Gastroesophageal sphincter (tissue), 4 donors: Measurements from ENCODE around the gene DIO3. TPM values are rescaled to one million over a fixed set of nuclear protein-coding genes. Genes with fewer than 3 reads are reported as not detected.

Experiments used
- ATAC-seq: fragments of 150-250 bp; one replicate; pipeline ENCODE4 v1.9.1; 2016; ENCODE audit warnings: mild to moderate bottlenecking, moderate library complexity
- H3K27ac ChIP-seq, 4 donors: fragments of 200-600 bp; sonication (generic) in 3 of 4; 1 replicate in 3 of 4; 2 replicates in 1 of 4; pipeline ENCODE4 v1.5.1; 2016 to 2019
- H3K27me3 ChIP-seq: fragments of 200-600 bp; sonication (generic); one replicate; pipeline ENCODE4 v1.5.1; 2019
- H3K36me3 ChIP-seq, 2 donors: fragments of 200-600 bp; sonication (generic); one replicate each; pipeline ENCODE4 v1.5.1; 2019; ENCODE audit warnings: control low read depth in 1 of 2
- H3K4me1 ChIP-seq, 3 donors: fragments of 200-600 bp; sonication (generic); 1 replicate in 2 of 3; 2 replicates in 1 of 3; pipeline ENCODE4 v1.5.1; 2016 to 2019; ENCODE audit warnings: control low read depth in 2 of 3
- H3K4me3 ChIP-seq, 2 donors: fragments of 200-600 bp; sonication (generic); one replicate each; pipeline ENCODE4 v1.5.1; 2019; ENCODE audit warnings: mild to moderate bottlenecking in 1 of 2, moderate library complexity in 1 of 2
- H3K9me3 ChIP-seq, 3 donors: fragments of 200-600 bp; sonication (generic); one replicate each; pipeline ENCODE4 v1.5.1; 2017 to 2019; ENCODE audit warnings: control low read depth in 2 of 3
- EP300 ChIP-seq: sonication (generic); formaldehyde crosslinking; IDR thresholded peaks from one replicate; pipeline ENCODE4 v1.6.1; 2017; ENCODE audit warnings: antibody characterized with exemption, mild to moderate bottlenecking
- POLR2A ChIP-seq, 2 donors: fragments of 450-650 bp; IDR thresholded peaks; one replicate each; pipeline ENCODE4 v1.6.1; 2017; ENCODE audit warnings: antibody characterized with exemption in 2 of 2, mild to moderate bottlenecking in 2 of 2, moderate library complexity in 1 of 2
- POLR2AphosphoS5 ChIP-seq: sonication (generic); formaldehyde crosslinking; IDR thresholded peaks from one replicate; pipeline ENCODE4 v1.6.1; 2017; ENCODE audit warnings: antibody characterized with exemption
- WGBS, 2 donors: methylation state at CpG; one replicate each; pipeline ENCODE4 v1.1.5; 2018; ENCODE audit warnings: low coverage in 1 of 2; 5-methylcytosine and 5-hydroxymethylcytosine counted together
- total RNA-seq, 4 donors: library from RNA; depleted of rRNA; stranded (reverse); fragments of >200 nt; gene quantifications; one replicate each; pipeline ENCODE4 v1.1.0, GENCODE V29; 2016
- TF ChIP-seq, protein P1 (sequence below), 4 experiments: fragments of 200-600 bp in 2 of 4; fragments of 450-650 bp in 2 of 4; sonication (generic) in 1 of 4; IDR thresholded peaks; one replicate each; pipeline ENCODE4 v1.5.1; 2017 to 2019; ENCODE audit warnings: antibody characterized with exemption in 4 of 4, mild to moderate bottlenecking in 2 of 4, moderate library complexity in 2 of 4

The DIO3 gene
- 1 to 10 TPM in 2 of 4 donors, under 1 TPM in 2; 0.52 to 2.6 (median 1.2) TPM for total RNA-seq

DNA sequence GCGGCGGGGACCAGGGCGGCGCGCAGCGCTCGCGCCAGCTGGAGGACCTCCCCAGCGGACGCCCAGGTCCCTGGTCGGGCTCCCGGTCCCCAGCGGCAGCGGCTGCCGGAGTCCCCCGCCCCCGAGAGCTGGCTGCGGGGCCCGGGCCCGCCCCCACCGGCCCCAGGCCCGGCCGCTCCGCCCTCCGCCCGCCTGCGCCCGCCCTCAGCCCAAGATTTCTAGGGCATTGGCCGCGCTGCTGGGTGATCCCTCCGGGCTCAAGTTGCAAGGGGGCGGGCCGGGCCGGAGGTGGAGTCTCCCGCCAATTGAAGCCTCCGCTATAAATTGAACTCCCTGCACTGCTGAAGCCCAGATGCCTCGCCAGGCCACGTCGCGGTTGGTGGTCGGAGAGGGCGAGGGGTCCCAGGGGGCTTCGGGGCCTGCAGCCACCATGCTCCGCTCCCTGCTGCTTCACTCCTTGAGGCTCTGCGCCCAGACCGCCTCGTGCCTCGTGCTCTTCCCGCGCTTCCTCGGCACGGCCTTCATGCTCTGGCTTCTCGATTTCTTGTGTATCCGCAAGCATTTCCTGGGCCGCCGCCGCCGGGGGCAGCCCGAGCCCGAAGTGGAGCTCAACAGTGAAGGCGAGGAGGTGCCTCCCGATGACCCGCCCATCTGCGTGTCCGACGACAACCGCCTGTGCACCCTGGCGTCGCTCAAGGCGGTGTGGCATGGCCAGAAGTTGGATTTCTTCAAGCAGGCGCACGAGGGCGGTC lies at the start of gene DIO3:
TSS of gene DIO3 (plus strand) at position 351 of the 752 bp plus-strand sequence.
- H3K4me3 ChIP-seq, result peak within 1 kb of the TSS in 1 of 2 donors; percentile 63
- H3K4me1 ChIP-seq, result peaks cover 0 to 42% (median 0%) of the 10 kb centered on the region in 3 donors
- H3K27me3 ChIP-seq, result peaks cover 99% of the 10 kb centered on the region
- no peak for ATAC-seq
- TF ChIP-seq, protein P1, sequence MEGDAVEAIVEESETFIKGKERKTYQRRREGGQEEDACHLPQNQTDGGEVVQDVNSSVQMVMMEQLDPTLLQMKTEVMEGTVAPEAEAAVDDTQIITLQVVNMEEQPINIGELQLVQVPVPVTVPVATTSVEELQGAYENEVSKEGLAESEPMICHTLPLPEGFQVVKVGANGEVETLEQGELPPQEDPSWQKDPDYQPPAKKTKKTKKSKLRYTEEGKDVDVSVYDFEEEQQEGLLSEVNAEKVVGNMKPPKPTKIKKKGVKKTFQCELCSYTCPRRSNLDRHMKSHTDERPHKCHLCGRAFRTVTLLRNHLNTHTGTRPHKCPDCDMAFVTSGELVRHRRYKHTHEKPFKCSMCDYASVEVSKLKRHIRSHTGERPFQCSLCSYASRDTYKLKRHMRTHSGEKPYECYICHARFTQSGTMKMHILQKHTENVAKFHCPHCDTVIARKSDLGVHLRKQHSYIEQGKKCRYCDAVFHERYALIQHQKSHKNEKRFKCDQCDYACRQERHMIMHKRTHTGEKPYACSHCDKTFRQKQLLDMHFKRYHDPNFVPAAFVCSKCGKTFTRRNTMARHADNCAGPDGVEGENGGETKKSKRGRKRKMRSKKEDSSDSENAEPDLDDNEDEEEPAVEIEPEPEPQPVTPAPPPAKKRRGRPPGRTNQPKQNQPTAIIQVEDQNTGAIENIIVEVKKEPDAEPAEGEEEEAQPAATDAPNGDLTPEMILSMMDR (IDR thresholded peaks at IDR 0.05), result no peak
- TF ChIP-seq POLR2A (IDR thresholded peaks at IDR 0.05), result no peak
- TF ChIP-seq EP300, result no peak
- no peak for TF ChIP-seq POLR2AphosphoS5
- H3K36me3 ChIP-seq, result peaks cover 0 to 4% of the 10 kb centered on the region in 2 donors
- peaks cover 0 to 19% (median 0%) of the 10 kb centered on the region in 3 donors for H3K9me3 ChIP-seq
- WGBS, 2 donors, result 20% methylated on average over 1 of the region's 73 CpGs; no CpG with 5 or more reads in 1 of the 2 donors
- peak within 1 kb of the TSS in 2 of 4 donors; percentile 75 to 76 for H3K27ac ChIP-seq

DNA sequence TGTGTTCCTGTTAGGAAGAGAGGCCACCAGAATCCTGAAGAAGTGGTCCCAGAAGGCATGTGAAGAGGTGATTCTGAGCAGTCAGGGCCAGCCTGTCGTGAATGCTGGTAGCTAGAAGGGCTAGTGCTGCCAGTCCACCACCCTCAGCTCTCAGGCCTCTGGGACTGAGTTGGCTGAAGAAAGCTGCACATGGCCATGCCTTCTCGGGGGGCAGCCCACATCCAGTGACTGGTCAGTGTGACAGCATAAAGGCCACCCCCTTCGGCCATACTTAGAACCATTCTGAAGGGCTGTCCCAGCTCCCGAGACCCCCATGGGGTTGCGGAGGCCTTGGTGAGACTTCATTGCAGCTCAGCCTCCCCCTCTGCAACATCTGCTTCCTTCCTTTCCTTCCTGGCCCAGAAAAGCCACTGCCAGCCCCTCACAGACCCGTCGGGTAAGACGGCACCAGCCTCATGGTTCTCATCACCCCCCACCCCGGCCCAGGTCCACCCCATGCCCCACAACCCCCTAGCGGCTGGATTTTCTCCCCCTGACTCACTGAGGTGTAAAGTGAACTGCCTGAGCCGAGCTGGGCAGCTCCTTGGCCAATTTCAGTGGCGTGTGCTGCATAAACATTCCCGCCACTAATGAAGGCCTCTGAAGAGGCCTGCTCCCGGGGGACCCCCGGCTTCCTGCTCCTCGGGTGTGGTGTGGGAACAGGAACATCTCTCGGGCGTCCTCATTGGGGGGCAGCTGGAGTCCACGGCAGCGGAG lies 49.5 kb upstream of the DIO3 start:
- TF ChIP-seq POLR2AphosphoS5 (no peak), POLR2A (IDR thresholded peaks at IDR 0.05) (no peak)
- Histone ChIP-seq H3K4me1 (no peaks in the 10 kb centered on the region), H3K4me3 (no peak overlapping the region), H3K27ac (no peak overlapping the region), H3K27me3 (no peaks in the 10 kb centered on the region), H3K9me3 (peaks cover 0 to 15% (median 0%) of the 10 kb centered on the region in 3 donors), H3K36me3 (no peaks in the 10 kb centered on the region)
- no peak for ATAC-seq
- WGBS, 2 donors, result 43 to 100% methylated on average over 1 to 3 of the region's 20 CpGs

DNA sequence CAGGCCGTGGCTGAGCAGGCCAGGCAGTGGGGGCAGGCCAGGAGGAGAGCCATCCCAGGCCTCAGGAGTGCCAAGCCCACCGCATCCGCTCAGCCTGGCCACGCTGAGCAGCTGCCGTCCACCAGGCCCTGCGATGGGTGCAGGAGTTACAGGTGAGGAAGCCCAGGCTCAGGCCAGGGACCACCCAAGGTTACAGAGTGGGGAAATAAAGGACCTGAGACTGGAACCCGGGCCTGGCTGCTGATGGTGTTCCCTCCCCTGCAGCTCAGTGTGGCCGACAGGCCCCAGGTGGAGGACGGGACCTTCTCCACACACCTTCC lies 49.0 kb upstream of the DIO3 start:
- no peak for TF ChIP-seq POLR2AphosphoS5
- no peak for TF ChIP-seq POLR2A (IDR thresholded peaks at IDR 0.05)
- no peak for TF ChIP-seq EP300
- TF ChIP-seq, protein P1 (IDR thresholded peaks at IDR 0.05), result no peak

DNA sequence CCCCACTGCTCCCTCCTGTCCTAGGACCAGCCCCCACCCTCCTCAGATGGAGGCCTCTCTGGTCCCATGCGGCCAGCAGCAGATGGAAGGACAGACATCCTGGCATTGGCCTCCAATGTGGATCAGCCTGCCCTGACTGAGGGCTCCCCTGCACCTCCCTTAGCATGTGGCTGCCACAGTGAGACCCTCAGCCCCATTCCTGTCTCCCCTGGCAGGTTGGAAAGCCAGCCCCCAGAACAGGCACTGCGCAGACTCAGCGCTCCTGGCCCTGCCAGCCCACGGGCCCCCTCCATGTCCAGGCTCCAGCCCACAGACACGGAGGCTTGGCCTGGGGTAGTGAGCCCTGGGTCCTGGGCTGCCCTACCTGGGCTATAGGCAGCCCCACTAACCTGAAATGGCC lies 47.2 kb upstream of the DIO3 start:
- TF ChIP-seq POLR2AphosphoS5, result no peak
- TF ChIP-seq POLR2A (IDR thresholded peaks at IDR 0.05), result no peak
- no peak for TF ChIP-seq EP300
- TF ChIP-seq, protein P1 (IDR thresholded peaks at IDR 0.05), result no peak
- H3K4me1 ChIP-seq, result peaks cover 0 to 12% (median 0%) of the 10 kb centered on the region in 3 donors
- H3K9me3 ChIP-seq, result peaks cover 0 to 15% (median 0%) of the 10 kb centered on the region in 3 donors
- no peak overlapping the region for H3K4me3 ChIP-seq
- no peaks in the 10 kb centered on the region for H3K27me3 ChIP-seq
- WGBS, 2 donors, result no CpG with 5 or more reads among the region's 5 CpGs
- no peaks in the 10 kb centered on the region for H3K36me3 ChIP-seq
- no peak for ATAC-seq
- H3K27ac ChIP-seq, result no peak overlapping the region

More for the DNA sequence above, 49.0 kb upstream of the DIO3 start:
- H3K4me1 ChIP-seq, result no peaks in the 10 kb centered on the region
- peaks cover 0 to 15% (median 0%) of the 10 kb centered on the region in 3 donors for H3K9me3 ChIP-seq
- WGBS, 2 donors, result 89% methylated on average over 3 of the region's 9 CpGs; no CpG with 5 or more reads in 1 of the 2 donors
- no peak overlapping the region for H3K27ac ChIP-seq
- H3K36me3 ChIP-seq, result no peaks in the 10 kb centered on the region
- no peak overlapping the region for H3K4me3 ChIP-seq
- no peak for ATAC-seq
- no peaks in the 10 kb centered on the region for H3K27me3 ChIP-seq

DNA sequence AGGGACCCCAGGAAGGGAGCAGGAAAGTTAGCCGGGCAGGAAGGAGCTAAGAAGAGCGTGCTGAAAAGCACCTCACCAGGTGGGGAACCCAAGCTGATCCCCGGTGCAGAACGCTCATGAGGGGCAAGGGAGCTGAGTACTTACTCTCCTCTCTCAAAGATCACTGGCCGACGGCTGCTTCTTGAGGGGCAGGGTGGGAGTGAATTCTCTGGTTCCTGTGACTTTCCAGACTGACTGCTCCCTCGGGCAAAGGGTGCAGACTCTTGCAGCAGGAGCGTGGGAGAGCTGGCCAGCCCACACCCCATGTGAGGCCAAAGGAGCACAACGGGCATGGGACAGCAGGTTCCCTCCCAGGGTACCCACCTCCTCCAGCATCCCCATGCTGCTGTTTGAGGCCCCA lies 44.9 kb upstream of the DIO3 start:
- Histone ChIP-seq H3K27ac (no peak overlapping the region), H3K9me3 (peaks cover 0 to 15% (median 0%) of the 10 kb centered on the region in 3 donors), H3K4me1 (peaks cover 0 to 33% (median 0%) of the 10 kb centered on the region in 3 donors), H3K36me3 (no peaks in the 10 kb centered on the region), H3K27me3 (peaks cover 4% of the 10 kb centered on the region), H3K4me3 (no peak overlapping the region)
- ATAC-seq, result no peak
- TF ChIP-seq POLR2AphosphoS5, result no peak
- no peak for TF ChIP-seq EP300
- TF ChIP-seq, protein P1 (IDR thresholded peaks at IDR 0.05), result no peak
- TF ChIP-seq POLR2A (IDR thresholded peaks at IDR 0.05), result no peak
- WGBS, 2 donors, result 92% methylated on average over 5 of the region's 9 CpGs; no CpG with 5 or more reads in 1 of the 2 donors
